WTC11 (cell line): ENCODE results near the gene RNF125.

ENCODE experiments used
- ATF1 ChIP-seq: sonication (generic); formaldehyde crosslinking; IDR thresholded peaks from 2 replicates; pipeline ENCODE4 v1.8.1; 2023; ENCODE audit warnings: mild to moderate bottlenecking, moderate library complexity, missing genetic modification reagents
- TF ChIP-seq, protein P1 (sequence below): fragments of 250-450 bp; sonication (Bioruptor Pico); IDR thresholded peaks from 2 replicates; pipeline ENCODE4 v2.1.2; 2022; ENCODE audit warnings: mild to moderate bottlenecking, moderate library complexity
- TF ChIP-seq, protein P2 (sequence below): fragments of 200-600 bp; IDR thresholded peaks from 2 replicates; pipeline ENCODE4 v1.8.0; 2022; ENCODE audit warnings: antibody characterized with exemption
- TF ChIP-seq, protein P3 (sequence below): sonication (generic); formaldehyde crosslinking; IDR thresholded peaks from 2 replicates; pipeline ENCODE4 v1.8.1; 2022; ENCODE audit warnings: missing genetic modification reagents, borderline replicate concordance

DNA sequence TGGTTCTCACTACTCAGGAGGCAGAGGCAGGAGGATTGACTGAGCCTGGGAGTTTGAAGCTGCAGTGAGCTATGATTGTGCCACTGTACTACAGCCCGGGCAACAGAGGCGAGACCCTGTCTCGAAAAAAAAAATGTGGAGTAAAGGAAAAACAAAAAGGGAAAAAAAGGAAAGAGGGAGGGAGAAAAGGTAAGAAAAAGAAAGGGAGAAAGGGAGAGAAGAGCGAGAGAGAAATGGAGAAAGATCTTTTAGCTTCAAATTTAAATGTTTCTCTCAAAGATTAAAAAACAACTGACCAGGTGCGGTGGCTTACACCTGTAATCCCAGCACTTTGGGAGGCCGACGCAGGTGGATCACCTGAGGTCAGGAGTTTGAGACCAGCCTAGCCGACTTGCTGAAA, 65.2 kb downstream of the RNF125 start:
- TF ChIP-seq, protein P1, sequence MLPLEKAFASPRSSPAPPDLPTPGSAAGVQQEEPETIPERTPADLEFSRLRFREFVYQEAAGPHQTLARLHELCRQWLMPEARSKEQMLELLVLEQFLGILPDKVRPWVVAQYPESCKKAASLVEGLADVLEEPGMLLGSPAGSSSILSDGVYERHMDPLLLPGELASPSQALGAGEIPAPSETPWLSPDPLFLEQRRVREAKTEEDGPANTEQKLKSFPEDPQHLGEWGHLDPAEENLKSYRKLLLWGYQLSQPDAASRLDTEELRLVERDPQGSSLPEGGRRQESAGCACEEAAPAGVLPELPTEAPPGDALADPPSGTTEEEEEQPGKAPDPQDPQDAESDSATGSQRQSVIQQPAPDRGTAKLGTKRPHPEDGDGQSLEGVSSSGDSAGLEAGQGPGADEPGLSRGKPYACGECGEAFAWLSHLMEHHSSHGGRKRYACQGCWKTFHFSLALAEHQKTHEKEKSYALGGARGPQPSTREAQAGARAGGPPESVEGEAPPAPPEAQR (CRISPR knock-in tag) = no peak
- TF ChIP-seq, protein P2, sequence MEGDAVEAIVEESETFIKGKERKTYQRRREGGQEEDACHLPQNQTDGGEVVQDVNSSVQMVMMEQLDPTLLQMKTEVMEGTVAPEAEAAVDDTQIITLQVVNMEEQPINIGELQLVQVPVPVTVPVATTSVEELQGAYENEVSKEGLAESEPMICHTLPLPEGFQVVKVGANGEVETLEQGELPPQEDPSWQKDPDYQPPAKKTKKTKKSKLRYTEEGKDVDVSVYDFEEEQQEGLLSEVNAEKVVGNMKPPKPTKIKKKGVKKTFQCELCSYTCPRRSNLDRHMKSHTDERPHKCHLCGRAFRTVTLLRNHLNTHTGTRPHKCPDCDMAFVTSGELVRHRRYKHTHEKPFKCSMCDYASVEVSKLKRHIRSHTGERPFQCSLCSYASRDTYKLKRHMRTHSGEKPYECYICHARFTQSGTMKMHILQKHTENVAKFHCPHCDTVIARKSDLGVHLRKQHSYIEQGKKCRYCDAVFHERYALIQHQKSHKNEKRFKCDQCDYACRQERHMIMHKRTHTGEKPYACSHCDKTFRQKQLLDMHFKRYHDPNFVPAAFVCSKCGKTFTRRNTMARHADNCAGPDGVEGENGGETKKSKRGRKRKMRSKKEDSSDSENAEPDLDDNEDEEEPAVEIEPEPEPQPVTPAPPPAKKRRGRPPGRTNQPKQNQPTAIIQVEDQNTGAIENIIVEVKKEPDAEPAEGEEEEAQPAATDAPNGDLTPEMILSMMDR = no peak
- TF ChIP-seq, protein P3, sequence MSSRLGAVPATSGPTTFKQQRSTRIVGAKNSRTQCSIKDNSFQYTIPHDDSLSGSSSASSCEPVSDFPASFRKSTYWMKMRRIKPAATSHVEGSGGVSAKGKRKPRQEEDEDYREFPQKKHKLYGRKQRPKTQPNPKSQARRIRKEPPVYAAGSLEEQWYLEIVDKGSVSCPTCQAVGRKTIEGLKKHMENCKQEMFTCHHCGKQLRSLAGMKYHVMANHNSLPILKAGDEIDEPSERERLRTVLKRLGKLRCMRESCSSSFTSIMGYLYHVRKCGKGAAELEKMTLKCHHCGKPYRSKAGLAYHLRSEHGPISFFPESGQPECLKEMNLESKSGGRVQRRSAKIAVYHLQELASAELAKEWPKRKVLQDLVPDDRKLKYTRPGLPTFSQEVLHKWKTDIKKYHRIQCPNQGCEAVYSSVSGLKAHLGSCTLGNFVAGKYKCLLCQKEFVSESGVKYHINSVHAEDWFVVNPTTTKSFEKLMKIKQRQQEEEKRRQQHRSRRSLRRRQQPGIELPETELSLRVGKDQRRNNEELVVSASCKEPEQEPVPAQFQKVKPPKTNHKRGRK (CRISPR knock-in tag) = no peak
- TF ChIP-seq ATF1 (CRISPR knock-in tag) = no peak
